NCI-H187 treated with DMSO at 0.1 percent for 48 hours (cell line): ENCODE results near the gene OR56A5.
"Not testable (repeated sequence)": the region's sequence is repeated elsewhere in the genome, so short reads cannot be mapped to it uniquely, and the experiment has no call there.

Experiments used
- DNase-seq: peaks from one replicate; lab custom pipeline; 2025; lab: John Stamatoyannopoulos, UW

Gene OR56A5, protein sequence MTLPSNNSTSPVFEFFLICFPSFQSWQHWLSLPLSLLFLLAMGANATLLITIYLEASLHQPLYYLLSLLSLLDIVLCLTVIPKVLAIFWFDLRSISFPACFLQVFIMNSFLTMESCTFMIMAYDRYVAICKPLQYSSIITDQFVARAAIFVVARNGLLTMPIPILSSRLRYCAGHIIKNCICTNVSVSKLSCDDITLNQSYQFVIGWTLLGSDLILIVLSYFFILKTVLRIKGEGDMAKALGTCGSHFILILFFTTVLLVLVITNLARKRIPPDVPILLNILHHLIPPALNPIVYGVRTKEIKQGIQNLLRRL

DNA sequence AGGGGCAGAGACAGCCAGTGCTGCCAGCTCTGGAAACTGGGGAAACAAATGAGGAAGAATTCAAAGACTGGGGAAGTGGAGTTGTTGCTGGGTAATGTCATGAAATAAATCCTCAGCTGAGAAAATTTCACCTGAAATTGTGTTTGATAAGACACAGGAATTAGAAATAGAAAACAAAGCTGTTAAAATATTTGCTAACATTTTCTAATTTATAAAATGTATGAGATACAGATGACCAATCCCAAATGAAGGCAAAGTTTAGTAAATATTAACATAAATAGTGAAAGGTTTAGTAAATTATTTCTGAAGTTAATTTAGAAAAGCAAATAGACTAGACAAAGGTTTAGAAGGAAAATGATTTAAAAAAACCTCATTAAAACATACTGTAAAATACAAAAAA, at the start of gene OR56A5:
Gene OR56A5 (minus strand): TSS at position 101 of the 400 bp plus-strand sequence. CDS start 0 bp downstream, at position 101.
- DNase-seq, result no peak

DNA sequence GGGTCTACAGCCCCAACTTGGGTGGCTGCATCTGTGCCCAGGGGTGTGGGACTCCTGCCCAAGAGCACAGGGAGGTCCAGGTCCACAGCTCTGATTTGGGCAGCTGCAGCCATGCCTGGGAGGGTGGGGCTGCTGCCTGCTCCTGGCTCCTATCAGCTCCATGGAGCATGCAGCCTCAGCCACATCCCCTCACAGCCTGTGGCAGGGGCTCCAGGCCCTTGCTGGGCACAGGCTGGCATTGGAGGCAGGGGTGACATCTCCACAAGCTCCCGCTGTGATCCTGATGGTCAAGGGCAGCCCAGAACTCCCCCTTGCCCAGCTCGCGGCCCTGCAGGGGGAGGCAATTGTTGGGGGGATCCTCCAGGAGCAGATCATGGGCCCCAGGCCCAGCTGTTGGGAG, 44.7 kb upstream of the OR56A5 start:
- DNase-seq, result no peak

GRCh38 chr11:6012035-6012668, 43.9 kb upstream of the OR56A5 start:
- DNase-seq, result no peak

DNA sequence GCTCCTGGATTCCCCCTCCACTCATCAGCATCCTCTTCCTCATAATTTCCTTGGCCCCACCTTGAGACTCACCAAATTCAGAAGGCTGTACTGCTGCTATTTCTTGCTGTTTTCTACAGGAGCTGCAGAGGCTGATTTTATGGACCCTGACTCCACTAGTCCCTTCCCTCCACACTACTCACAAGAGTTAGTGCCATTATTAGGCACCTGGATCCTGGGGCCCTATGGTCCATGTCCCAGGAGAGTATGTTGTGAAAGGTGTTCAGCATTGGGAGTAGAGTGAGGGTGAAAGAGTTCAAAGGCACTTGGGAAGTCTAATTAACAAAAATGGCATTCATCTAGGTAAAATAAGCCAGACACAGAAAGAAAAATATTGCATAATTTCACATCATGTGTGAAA, 38.6 kb upstream of the OR56A5 start, which contains the start of gene OR56A4:
Gene OR56A4 (minus strand): TSS at position 101 of the 400 bp plus-strand sequence. CDS start 3,954 bp downstream, outside the sequence.
- no peak for DNase-seq

DNA sequence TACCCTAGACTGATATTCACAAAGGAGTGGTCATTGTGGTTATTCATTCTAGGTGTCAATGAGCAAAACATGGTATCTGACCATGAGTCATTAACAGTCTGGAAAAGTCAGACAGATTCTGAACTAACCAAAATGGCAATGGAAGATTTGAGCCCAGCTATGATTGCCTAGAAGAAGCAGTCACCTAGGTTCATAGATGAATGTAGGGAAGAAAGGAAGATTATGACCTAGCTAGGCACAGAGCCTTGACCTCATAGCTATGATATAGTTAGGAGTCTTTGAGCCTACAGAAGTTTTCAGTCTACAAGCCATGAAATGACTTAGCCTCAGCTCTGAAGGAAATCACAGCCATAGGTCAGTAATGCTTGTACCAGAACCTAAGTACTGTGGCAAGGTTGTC, 38.1 kb upstream of the OR56A5 start:
- DNase-seq, result no peak

DNA sequence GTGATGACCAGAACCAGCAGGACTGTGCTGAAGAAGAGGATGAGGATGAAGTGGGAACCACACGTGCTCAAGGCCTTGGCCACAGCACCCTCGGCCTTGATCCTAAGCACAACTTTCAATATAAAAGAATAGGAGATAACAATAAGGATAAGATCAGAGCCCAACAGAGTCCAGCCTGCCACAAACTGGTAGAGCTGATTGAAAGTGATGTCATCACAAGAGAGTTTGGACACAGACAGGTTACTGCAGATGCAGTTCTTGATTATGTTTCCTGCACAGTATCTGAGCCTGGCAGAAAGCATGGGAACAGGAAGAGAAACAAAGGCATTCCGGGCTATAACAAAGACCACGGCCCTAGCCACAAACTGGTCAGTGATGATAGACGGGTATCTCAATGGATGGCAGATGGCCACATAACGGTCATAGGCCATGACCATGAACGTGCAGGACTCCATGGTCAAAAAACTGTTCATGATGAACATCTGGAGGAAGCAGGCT, 34.0 kb upstream of the OR56A5 start:
- no peak for DNase-seq

- no peak for DNase-seq
Measured at GRCh38 chr11:5994791-5995190, 26.5 kb upstream of the OR56A5 start.

DNA sequence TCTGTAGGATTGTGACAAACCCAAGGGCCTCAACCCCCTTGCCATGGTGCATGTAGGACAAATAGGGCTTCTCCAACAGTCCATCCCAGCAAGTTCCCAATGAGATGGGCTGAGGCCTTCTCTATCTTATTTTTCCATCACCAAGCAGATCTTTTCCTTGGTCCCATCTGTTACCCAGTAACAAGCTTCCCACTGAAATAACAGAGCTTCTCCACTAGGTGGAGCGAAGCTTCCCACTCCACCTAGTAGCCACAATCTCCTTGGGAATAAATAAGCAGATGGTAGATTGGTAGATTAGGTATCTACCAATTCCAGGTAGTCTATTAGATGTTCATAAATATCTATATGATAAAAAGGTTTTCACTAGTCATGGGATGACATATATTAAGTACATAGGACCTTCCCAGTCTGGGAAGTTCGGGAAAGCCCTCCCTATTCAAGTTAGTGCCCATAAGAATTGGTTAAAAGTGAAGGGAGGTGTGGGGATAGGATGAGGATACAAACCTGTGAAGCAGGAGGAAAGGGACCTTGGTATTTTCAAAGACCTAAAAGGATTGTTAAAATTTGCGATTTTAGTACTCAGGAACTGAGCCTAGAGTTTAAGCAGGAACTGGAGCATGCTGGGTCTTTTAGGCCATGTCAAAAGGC, 24.4 kb upstream of the OR56A5 start:
- no peak for DNase-seq

- DNase-seq, result no peak
Measured at GRCh38 chr11:5992150-5992549, 23.9 kb upstream of the OR56A5 start.

DNA sequence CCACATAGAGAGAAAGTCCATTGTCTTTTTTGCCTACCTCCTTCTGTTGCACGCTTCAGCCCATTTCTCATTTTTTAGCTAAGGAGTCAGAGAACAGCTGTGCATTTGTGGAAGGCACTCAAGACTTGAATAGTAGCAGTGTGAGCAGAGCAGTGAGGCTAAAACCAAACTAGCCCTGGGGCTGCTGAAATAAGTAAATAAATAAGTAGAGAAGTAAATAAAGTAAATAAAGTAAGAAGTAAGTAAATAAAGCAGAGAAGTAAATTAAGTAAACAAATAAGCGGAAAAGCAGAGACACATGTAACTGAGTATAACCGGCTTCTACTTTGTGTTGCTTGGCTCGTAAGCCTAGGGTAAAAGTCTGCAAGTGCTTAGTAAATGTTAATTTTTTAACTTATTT, 20.9 kb upstream of the OR56A5 start:
- no peak for DNase-seq

- no peak for DNase-seq
Measured at GRCh38 chr11:5986885-5987284, 18.6 kb upstream of the OR56A5 start, which contains the start of gene OR52L1. OR52L1 (minus strand) TSS chr11:5986985; CDS start chr11:5986930, 55 bp downstream.

GRCh38 chr11:5983443-5983842, 15.1 kb upstream of the OR56A5 start:
- no peak for DNase-seq

DNA sequence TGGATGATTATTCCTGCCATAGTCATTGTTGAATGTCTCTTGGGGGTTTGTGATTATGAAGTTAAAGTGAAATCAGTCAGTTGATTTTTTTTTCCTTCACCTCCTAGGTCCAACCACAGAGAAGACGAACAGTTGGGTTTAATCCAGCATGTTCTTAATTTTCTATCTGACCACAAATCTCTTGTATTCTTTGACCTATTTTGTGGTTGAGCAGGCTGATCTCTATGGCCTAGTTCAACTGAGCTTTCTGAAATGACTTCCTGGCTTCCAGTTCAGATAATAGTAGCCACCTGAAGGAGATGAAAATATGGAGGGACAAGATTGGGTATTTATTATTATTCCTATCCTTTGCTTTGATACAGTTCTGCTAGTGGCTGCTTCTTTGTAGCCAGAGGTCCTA, 5.2 kb upstream of the OR56A5 start:
- no peak for DNase-seq

DNA sequence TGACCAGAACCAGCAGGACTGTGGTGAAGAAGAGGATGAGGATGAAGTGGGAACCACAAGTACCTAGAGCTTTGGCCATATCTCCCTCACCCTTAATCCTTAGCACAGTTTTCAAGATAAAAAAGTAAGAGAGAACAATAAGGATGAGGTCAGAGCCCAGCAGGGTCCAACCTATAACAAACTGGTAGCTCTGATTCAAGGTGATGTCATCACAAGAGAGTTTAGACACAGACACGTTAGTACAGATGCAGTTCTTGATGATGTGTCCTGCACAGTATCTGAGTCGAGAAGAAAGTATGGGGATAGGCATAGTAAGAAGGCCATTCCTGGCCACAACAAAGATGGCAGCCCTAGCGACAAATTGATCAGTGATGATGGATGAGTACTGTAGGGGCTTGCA, 586 bp downstream of the OR56A5 start:
- no peak for DNase-seq

GRCh38 chr11:5966958-5967357, 1.3 kb downstream of the OR56A5 start:
- DNase-seq, result no peak

- DNase-seq, result not testable (repeated sequence)
Measured at GRCh38 chr11:5960704-5961320, 7.5 kb downstream of the OR56A5 start.

DNA sequence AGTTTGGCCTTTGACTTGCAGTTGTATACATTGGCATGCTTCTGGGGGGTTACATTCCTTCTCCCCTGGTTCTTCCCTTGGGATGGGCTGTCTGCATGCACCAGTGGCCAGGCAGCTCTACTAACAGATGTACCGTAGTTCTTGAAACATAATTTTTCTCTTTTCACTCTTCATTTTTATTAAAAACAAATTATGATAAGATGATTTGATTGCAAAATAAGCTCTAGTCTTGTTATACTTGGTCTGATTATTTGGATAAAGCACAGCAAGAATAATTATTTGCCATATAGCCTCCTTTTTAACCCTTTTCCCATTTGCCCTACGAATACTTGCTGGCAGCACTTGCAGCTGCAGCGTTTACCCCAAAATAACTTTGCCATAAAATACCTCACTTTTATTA, 12.7 kb downstream of the OR56A5 start:
- no peak for DNase-seq

- no peak for DNase-seq
Measured at GRCh38 chr11:5941951-5942350, 26.3 kb downstream of the OR56A5 start, which contains the start of gene OR56A3. OR56A3 (plus strand) TSS chr11:5942251; CDS start chr11:5947347, 5,096 bp downstream.

GRCh38 chr11:5940748-5941147, 27.5 kb downstream of the OR56A5 start:
- no peak for DNase-seq

- no peak for DNase-seq
Measured at GRCh38 chr11:5938603-5938965, 29.7 kb downstream of the OR56A5 start.

DNA sequence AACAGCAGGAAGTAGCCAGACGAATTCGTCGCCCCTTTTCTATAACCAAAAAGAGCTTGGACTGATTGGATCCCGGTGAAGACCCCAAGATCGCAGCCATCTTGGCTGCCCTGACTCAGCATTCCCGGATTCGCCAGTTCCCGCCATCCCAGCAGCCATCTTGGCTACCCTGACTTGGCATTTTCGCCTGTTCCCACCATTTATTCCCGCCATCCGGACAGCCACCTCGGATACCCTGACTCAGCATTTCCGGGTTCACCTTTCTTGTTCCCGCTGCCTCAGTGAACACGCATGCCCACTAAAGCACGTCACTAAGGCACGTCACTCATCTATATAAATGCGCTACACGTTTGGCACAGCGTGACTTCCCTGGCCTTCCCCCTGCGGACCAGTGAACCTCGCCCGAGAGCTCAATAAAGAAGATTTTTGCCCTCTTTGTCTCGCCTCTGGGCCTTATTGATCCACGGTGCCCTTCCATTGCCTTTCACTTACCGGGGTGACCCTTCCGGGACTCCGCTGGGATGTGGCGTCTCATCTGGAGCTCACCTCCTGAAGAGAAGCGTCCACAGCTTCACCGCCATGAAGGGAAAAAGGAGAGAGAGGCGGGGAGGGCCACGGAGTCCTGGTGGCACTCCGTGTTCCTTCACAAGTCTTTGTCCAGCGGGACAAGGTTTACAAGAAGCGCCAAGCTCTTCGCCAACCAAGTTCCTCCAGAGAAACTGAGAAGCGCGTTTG, 30.3 kb downstream of the OR56A5 start:
- no peak for DNase-seq

DNA sequence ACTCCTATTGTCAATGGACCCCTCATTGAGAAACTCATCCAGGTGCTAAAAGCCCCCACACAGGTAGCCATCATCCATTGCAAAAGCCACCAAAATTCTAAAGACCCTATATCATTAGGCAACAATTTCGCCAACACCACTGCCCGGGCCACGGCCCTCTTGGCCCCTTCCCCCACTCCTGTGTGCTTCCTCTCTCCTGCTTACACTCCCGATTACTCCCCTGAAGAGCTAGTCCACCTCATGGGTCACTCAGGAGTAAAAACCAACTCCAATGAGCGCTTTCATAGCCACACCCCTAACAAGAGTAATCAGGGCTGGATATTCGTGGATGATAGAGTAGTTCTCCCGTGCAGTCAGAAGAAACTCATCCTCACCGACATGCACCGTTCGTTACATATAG, 35.2 kb downstream of the OR56A5 start:
- DNase-seq, result no peak
